Type B pancreatic cell (in vitro differentiated cells): Measurements from ENCODE around the gene PDGFA. TPM values are rescaled to one million over a fixed set of nuclear protein-coding genes. Genes with fewer than 3 reads are reported as not detected.

Source experiments
- DNase-seq: peaks from one replicate; pipeline ENCODE4 v3.0.0; 2021; ENCODE audit warnings: mixed read lengths; ENCODE audit not compliant: unreplicated experiment; ENCODE audit errors: extremely low spot score
- H3K27ac Mint-ChIP-seq: 2 replicates; pipeline ENCODE4 v1.8.0; 2021; ENCODE audit warnings: mild to moderate bottlenecking, mixed read lengths
- H3K27me3 Mint-ChIP-seq: 2 replicates; pipeline ENCODE4 v1.8.0; 2021; ENCODE audit warnings: mixed read lengths
- H3K36me3 Mint-ChIP-seq: 2 replicates; pipeline ENCODE4 v1.8.0; 2021; ENCODE audit warnings: mixed read lengths
- H3K4me1 Mint-ChIP-seq: one replicate; pipeline ENCODE4 v1.8.0; 2021; ENCODE audit warnings: mixed read lengths; ENCODE audit not compliant: unreplicated experiment
- H3K4me3 Mint-ChIP-seq: 2 replicates; pipeline ENCODE4 v1.8.0; 2021; ENCODE audit warnings: mild to moderate bottlenecking, mixed read lengths
- H3K9me3 Mint-ChIP-seq: 2 replicates; pipeline ENCODE4 v1.8.0; 2021; ENCODE audit warnings: mixed read lengths
- CTCF ChIP-seq: fragments of 200-600 bp; sonication (generic); conservative IDR thresholded peaks from 2 replicates; pipeline ENCODE4 v1.5.0; 2021; ENCODE audit warnings: antibody characterized with exemption, mild to moderate bottlenecking
- total RNA-seq: library from RNA; stranded (reverse); gene quantifications from 2 replicates; pipeline ENCODE4 v1.2.1, GENCODE V29; 2021; ENCODE audit warnings: low replicate concordance

PDGFA gene
- total RNA-seq, 1 donor from 2014 or later = 28.1 TPM

- Mint-ChIP-seq H3K4me1 (no peaks in the 10 kb centered on the region), H3K9me3 (no peaks in the 10 kb centered on the region)
- DNase-seq = no peak
These were observed 14.4 kb upstream of the PDGFA start for GRCh38 chr7:534075-534474.

GRCh38 chr7:533266-533665 lies 13.6 kb upstream of the PDGFA start:
- DNase-seq = no peak
- H3K9me3 Mint-ChIP-seq = no peaks in the 10 kb centered on the region
- H3K27ac Mint-ChIP-seq = no peak overlapping the region
- TF ChIP-seq CTCF = no peak
- no peaks in the 10 kb centered on the region for H3K4me1 Mint-ChIP-seq
- H3K27me3 Mint-ChIP-seq = peaks cover 19% of the 10 kb centered on the region
- no peaks in the 10 kb centered on the region for H3K36me3 Mint-ChIP-seq
- H3K4me3 Mint-ChIP-seq = no peak overlapping the region

More at GRCh38 chr7:534075-534474, 14.4 kb upstream of the PDGFA start:
- TF ChIP-seq CTCF = no peak
- Mint-ChIP-seq H3K27me3 (peaks cover 19% of the 10 kb centered on the region), H3K27ac (no peak overlapping the region), H3K4me3 (no peak overlapping the region), H3K36me3 (no peaks in the 10 kb centered on the region)

GRCh38 chr7:532379-533143 lies 12.9 kb upstream of the PDGFA start:
- TF ChIP-seq CTCF = no peak
- no peaks in the 10 kb centered on the region for H3K36me3 Mint-ChIP-seq
- H3K4me1 Mint-ChIP-seq = no peaks in the 10 kb centered on the region
- DNase-seq = no peak
- no peak overlapping the region for H3K27ac Mint-ChIP-seq
- H3K9me3 Mint-ChIP-seq = no peaks in the 10 kb centered on the region
- no peak overlapping the region for H3K4me3 Mint-ChIP-seq
- H3K27me3 Mint-ChIP-seq = peaks cover 19% of the 10 kb centered on the region

- no peak for TF ChIP-seq CTCF
- DNase-seq = no peak
- H3K27me3 Mint-ChIP-seq = peaks cover 19% of the 10 kb centered on the region
- H3K27ac Mint-ChIP-seq = no peak overlapping the region
- no peak overlapping the region for H3K4me3 Mint-ChIP-seq
- H3K36me3 Mint-ChIP-seq = no peaks in the 10 kb centered on the region
- H3K4me1 Mint-ChIP-seq = no peaks in the 10 kb centered on the region
- H3K9me3 Mint-ChIP-seq = no peaks in the 10 kb centered on the region
These were observed 12.1 kb upstream of the PDGFA start for GRCh38 chr7:531777-532176.

GRCh38 chr7:528451-528850 lies 8.8 kb upstream of the PDGFA start:
- Mint-ChIP-seq H3K27ac (no peak overlapping the region), H3K4me1 (no peaks in the 10 kb centered on the region), H3K4me3 (no peak overlapping the region), H3K36me3 (no peaks in the 10 kb centered on the region), H3K9me3 (no peaks in the 10 kb centered on the region), H3K27me3 (peaks cover 31% of the 10 kb centered on the region)
- no peak for TF ChIP-seq CTCF
- no peak for DNase-seq

- Mint-ChIP-seq H3K4me3 (no peak overlapping the region), H3K9me3 (no peaks in the 10 kb centered on the region), H3K4me1 (no peaks in the 10 kb centered on the region), H3K36me3 (no peaks in the 10 kb centered on the region), H3K27ac (no peak overlapping the region), H3K27me3 (peaks cover 36% of the 10 kb centered on the region)
- DNase-seq = no peak
- TF ChIP-seq CTCF = no peak
These were observed 8.1 kb upstream of the PDGFA start for GRCh38 chr7:527723-528122.
